HEK293 (cell line): Measurements from ENCODE around the gene EEF1A2.

ENCODE experiments used
- GLI2 ChIP-seq: fragments of 450-650 bp; formaldehyde crosslinking; IDR thresholded peaks from 2 replicates; pipeline ENCODE4; 2017; ENCODE audit warnings: missing biosample characterization, missing genetic modification characterization, low read depth, borderline replicate concordance
- GLI4 ChIP-seq: fragments of 450-650 bp; formaldehyde crosslinking; IDR thresholded peaks from 2 replicates; pipeline ENCODE4 v1.5.1; 2016; ENCODE audit warnings: missing biosample characterization, missing genetic modification characterization
- PRDM2 ChIP-seq: fragments of 450-650 bp; formaldehyde crosslinking; IDR thresholded peaks from 2 replicates; pipeline ENCODE4 v1.5.1; 2016; ENCODE audit warnings: missing biosample characterization, missing genetic modification characterization, borderline replicate concordance
- PRDM4 ChIP-seq: fragments of 450-650 bp; formaldehyde crosslinking; IDR thresholded peaks from 2 replicates; pipeline ENCODE4 v1.5.1; 2017; ENCODE audit warnings: missing biosample characterization, missing genetic modification characterization
- TRIM28 ChIP-seq: IDR thresholded peaks from 2 replicates; pipeline ENCODE4 v1.6.1; 2011; ENCODE audit warnings: low read length, control low read depth, borderline replicate concordance
- ZBTB1 ChIP-seq: fragments of 450-650 bp; formaldehyde crosslinking; IDR thresholded peaks from 2 replicates; pipeline ENCODE4 v1.5.1; 2016; ENCODE audit warnings: missing biosample characterization, missing genetic modification characterization
- ZBTB44 ChIP-seq: fragments of 450-650 bp; IDR thresholded peaks from 2 replicates; pipeline ENCODE4 v1.5.1; 2018; ENCODE audit warnings: missing biosample characterization, mild to moderate bottlenecking, missing genetic modification characterization
- ZIC2 ChIP-seq: fragments of 450-650 bp; formaldehyde crosslinking; IDR thresholded peaks from 2 replicates; pipeline ENCODE4 v1.5.1; 2016; ENCODE audit warnings: missing biosample characterization, missing genetic modification characterization
- ZNF121 ChIP-seq: fragments of 450-650 bp; formaldehyde crosslinking; IDR thresholded peaks from 2 replicates; pipeline ENCODE4 v1.5.1; 2016; ENCODE audit warnings: missing biosample characterization, missing genetic modification characterization
- ZNF140 ChIP-seq: fragments of 450-650 bp; formaldehyde crosslinking; IDR thresholded peaks from 2 replicates; pipeline ENCODE4 v1.5.1; 2016; ENCODE audit warnings: missing biosample characterization, missing genetic modification characterization
- ZNF169 ChIP-seq: fragments of 450-650 bp; formaldehyde crosslinking; IDR thresholded peaks from 2 replicates; pipeline ENCODE4 v1.5.1; 2016; ENCODE audit warnings: missing biosample characterization, missing genetic modification characterization
- ZNF23 ChIP-seq: fragments of 450-650 bp; formaldehyde crosslinking; IDR thresholded peaks from 2 replicates; pipeline ENCODE4 v1.5.1; 2016; ENCODE audit warnings: missing biosample characterization, missing genetic modification characterization, borderline replicate concordance
- ZNF280C ChIP-seq: fragments of 450-650 bp; formaldehyde crosslinking; IDR thresholded peaks from 2 replicates; pipeline ENCODE4 v1.5.1; 2016; ENCODE audit warnings: missing biosample characterization, missing genetic modification characterization
- ZNF416 ChIP-seq: fragments of 450-650 bp; formaldehyde crosslinking; IDR thresholded peaks from 2 replicates; pipeline ENCODE4 v1.5.1; 2016; ENCODE audit warnings: missing biosample characterization, missing genetic modification characterization
- ZNF48 ChIP-seq: fragments of 450-650 bp; formaldehyde crosslinking; IDR thresholded peaks from 2 replicates; pipeline ENCODE4 v1.5.1; 2016; ENCODE audit warnings: missing biosample characterization, missing genetic modification characterization
- ZNF660 ChIP-seq: fragments of 450-650 bp; IDR thresholded peaks from 2 replicates; pipeline ENCODE4 v1.5.1; 2018; ENCODE audit warnings: missing biosample characterization, mild to moderate bottlenecking, missing genetic modification characterization
- ZSCAN16 ChIP-seq: fragments of 450-650 bp; formaldehyde crosslinking; IDR thresholded peaks from 2 replicates; pipeline ENCODE4 v1.5.1; 2016; ENCODE audit warnings: missing biosample characterization, missing genetic modification characterization
- ZSCAN30 ChIP-seq: fragments of 450-650 bp; IDR thresholded peaks from 2 replicates; pipeline ENCODE4 v1.5.1; 2018; ENCODE audit warnings: missing biosample characterization, mild to moderate bottlenecking, missing genetic modification characterization, moderate library complexity
- TF ChIP-seq, protein P1 (sequence below): fragments of 450-650 bp; formaldehyde crosslinking; IDR thresholded peaks from 2 replicates; pipeline ENCODE4 v1.5.1; 2016; ENCODE audit warnings: missing biosample characterization, missing genetic modification characterization
- TF ChIP-seq, protein P2 (sequence below): sonication (generic); formaldehyde crosslinking; IDR thresholded peaks from 2 replicates; pipeline ENCODE4 v1.8.1; 2022; ENCODE audit warnings: mild to moderate bottlenecking, moderate library complexity, missing genetic modification reagents

Gene EEF1A2

DNA sequence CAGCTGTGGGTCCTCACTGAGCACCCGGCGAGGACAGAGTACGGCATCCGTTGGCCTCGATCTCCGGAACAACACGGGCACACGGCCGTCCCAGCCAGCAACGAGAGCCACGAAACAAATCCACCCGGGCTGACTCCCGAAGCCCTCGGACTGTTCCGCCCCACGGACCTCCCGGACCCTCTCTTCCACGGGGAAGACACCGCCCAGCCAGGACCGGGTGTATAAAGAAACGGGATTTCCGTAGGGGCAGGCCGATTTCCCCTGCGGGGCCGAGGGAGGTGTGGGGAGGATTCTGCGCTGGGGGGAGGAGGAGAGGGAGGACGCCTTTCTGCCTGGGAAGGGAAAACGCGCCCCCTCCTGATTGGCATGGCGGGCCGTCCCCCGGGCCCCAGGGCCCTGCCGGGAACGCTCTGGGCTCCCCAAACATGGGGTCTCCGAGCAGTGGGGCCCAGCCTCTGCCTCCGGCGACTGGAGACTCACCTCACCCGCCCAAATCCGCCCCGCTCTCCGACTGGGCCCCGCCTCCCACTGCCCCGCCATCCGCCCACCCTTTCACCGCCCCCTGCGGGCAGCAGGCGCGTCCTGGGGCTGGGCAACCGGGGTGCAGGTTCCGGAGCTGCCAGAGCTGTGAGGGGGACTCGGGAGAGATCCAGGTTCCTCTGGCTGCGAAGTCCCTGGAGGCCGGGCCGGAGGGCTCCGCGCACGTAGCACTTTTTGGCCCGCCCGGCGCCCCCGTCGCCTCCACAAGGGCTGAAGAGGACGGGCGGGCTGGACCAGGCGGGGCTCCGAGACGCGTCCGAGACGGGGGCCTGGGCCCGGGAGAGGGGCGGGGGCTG is 21.0 kb upstream of the EEF1A2 start (continued):
- TF ChIP-seq PRDM2 (no peak), ZBTB1 (tag by site-specific recombination) (no peak), ZNF169 (tag by site-specific recombination) (no peak), ZNF416 (tag by site-specific recombination) (no peak), TRIM28 (no peak), ZNF23 (tag by site-specific recombination) (no peak), GLI4 (tag by site-specific recombination) (no peak), ZNF280C (no peak), ZIC2 (tag by site-specific recombination) (peak; percentile 79), ZSCAN16 (tag by site-specific recombination) (no peak), ZBTB44 (tag by site-specific recombination) (no peak), ZNF140 (tag by site-specific recombination) (no peak), ZNF121 (tag by site-specific recombination) (no peak), ZSCAN30 (no peak; the same call in 1 of the 2 replicates), GLI2 (no peak), PRDM4 (tag by site-specific recombination) (no peak), ZNF48 (tag by site-specific recombination) (no peak), ZNF660 (tag by site-specific recombination) (no peak)
- TF ChIP-seq, protein P1, sequence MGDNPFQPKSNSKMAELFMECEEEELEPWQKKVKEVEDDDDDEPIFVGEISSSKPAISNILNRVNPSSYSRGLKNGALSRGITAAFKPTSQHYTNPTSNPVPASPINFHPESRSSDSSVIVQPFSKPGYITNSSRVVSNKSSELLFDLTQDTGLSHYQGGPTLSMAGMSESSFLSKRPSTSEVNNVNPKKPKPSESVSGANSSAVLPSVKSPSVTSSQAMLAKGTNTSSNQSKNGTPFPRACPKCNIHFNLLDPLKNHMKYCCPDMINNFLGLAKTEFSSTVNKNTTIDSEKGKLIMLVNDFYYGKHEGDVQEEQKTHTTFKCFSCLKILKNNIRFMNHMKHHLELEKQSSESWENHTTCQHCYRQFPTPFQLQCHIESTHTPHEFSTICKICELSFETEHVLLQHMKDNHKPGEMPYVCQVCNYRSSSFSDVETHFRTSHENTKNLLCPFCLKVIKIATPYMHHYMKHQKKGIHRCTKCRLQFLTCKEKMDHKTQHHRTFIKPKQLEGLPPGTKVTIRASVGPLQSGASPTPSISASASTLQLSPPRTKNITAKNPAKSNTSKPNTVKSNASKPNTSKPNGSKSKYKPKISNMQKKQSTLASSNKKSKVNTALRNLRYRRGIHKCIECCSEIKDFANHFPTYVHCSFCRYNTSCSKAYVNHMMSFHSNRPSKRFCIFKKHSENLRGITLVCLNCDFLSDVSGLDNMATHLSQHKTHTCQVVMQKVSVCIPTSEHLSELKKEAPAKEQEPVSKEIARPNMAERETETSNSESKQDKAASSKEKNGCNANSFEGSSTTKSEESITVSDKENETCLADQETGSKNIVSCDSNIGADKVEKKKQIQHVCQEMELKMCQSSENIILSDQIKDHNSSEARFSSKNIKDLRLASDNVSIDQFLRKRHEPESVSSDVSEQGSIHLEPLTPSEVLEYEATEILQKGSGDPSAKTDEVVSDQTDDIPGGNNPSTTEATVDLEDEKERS (tag by site-specific recombination): no peak
- TF ChIP-seq, protein P2, sequence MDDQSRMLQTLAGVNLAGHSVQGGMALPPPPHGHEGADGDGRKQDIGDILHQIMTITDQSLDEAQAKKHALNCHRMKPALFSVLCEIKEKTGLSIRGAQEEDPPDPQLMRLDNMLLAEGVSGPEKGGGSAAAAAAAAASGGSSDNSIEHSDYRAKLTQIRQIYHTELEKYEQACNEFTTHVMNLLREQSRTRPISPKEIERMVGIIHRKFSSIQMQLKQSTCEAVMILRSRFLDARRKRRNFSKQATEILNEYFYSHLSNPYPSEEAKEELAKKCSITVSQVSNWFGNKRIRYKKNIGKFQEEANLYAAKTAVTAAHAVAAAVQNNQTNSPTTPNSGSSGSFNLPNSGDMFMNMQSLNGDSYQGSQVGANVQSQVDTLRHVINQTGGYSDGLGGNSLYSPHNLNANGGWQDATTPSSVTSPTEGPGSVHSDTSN (CRISPR knock-in tag): no peak
